Osteocyte (in vitro differentiated cells): ENCODE measurements around the gene DNAAF5. TPM values are rescaled to one million over a fixed set of nuclear protein-coding genes. Genes with fewer than 3 reads are reported as not detected.

Experiments used
- DNase-seq: peaks from one replicate; pipeline ENCODE4 v3.0.0; 2021; ENCODE audit warnings: mixed read lengths; ENCODE audit not compliant: unreplicated experiment; ENCODE audit errors: extremely low spot score
- H3K27ac Mint-ChIP-seq: one replicate; pipeline ENCODE4 v1.8.0; 2021; ENCODE audit warnings: mild to moderate bottlenecking, mixed read lengths; ENCODE audit not compliant: unreplicated experiment
- H3K27me3 Mint-ChIP-seq: one replicate; pipeline ENCODE4 v1.8.0; 2021; ENCODE audit warnings: mixed read lengths; ENCODE audit not compliant: unreplicated experiment
- H3K36me3 Mint-ChIP-seq: one replicate; pipeline ENCODE4 v1.8.0; 2021; ENCODE audit warnings: mixed read lengths; ENCODE audit not compliant: unreplicated experiment
- H3K4me1 Mint-ChIP-seq: one replicate; pipeline ENCODE4 v1.8.0; 2021; ENCODE audit warnings: mixed read lengths; ENCODE audit not compliant: unreplicated experiment
- H3K4me3 Mint-ChIP-seq: one replicate; pipeline ENCODE4 v1.8.0; 2021; ENCODE audit warnings: mild to moderate bottlenecking, moderate library complexity, mixed read lengths; ENCODE audit not compliant: unreplicated experiment
- H3K9me3 Mint-ChIP-seq: one replicate; pipeline ENCODE4 v1.8.0; 2021; ENCODE audit warnings: mixed read lengths; ENCODE audit not compliant: unreplicated experiment
- total RNA-seq: library from RNA; stranded (reverse); gene quantifications from 2 replicates; pipeline ENCODE4 v1.2.1, GENCODE V29; 2021
- TF ChIP-seq, protein P1 (sequence below): fragments of 200-600 bp; sonication (generic); IDR thresholded peaks from 2 replicates; pipeline ENCODE4 v1.5.0; 2021; ENCODE audit warnings: antibody characterized with exemption, mild to moderate bottlenecking, moderate library complexity

Gene DNAAF5
- total RNA-seq, 1 donor from 2014 or later = 28.1 TPM

DNA sequence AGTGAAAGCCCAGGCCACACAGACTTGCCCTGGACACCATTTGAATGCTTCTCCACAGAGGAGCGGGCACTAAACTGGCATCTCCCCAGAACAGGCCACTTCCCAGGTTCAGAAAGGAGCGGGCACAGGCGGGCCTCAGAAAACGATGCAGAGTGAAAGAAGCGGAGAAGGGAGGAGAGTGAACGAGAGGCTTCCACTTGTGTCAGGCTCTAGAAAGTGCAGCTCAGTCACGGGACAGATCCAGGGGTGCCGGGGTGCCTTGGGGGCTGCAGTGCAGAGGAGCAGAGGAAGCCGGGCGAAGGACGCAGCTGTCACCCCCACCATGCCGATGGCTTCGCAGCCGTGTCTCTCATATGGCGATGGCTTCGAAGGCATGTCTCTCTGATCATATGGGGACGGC lies 26.7 kb downstream of the DNAAF5 start:
- Mint-ChIP-seq H3K9me3 (no peaks in the 10 kb centered on the region), H3K27ac (no peak overlapping the region), H3K4me1 (no peaks in the 10 kb centered on the region), H3K36me3 (peaks cover 29% of the 10 kb centered on the region), H3K4me3 (no peak overlapping the region), H3K27me3 (no peaks in the 10 kb centered on the region)
- no peak for DNase-seq
- TF ChIP-seq, protein P1, sequence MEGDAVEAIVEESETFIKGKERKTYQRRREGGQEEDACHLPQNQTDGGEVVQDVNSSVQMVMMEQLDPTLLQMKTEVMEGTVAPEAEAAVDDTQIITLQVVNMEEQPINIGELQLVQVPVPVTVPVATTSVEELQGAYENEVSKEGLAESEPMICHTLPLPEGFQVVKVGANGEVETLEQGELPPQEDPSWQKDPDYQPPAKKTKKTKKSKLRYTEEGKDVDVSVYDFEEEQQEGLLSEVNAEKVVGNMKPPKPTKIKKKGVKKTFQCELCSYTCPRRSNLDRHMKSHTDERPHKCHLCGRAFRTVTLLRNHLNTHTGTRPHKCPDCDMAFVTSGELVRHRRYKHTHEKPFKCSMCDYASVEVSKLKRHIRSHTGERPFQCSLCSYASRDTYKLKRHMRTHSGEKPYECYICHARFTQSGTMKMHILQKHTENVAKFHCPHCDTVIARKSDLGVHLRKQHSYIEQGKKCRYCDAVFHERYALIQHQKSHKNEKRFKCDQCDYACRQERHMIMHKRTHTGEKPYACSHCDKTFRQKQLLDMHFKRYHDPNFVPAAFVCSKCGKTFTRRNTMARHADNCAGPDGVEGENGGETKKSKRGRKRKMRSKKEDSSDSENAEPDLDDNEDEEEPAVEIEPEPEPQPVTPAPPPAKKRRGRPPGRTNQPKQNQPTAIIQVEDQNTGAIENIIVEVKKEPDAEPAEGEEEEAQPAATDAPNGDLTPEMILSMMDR = no peak

GRCh38 chr7:754531-755412 lies 28.3 kb downstream of the DNAAF5 start:
- TF ChIP-seq, protein P1 = no peak
- Mint-ChIP-seq H3K36me3 (peaks cover 31% of the 10 kb centered on the region), H3K4me1 (no peaks in the 10 kb centered on the region), H3K9me3 (no peaks in the 10 kb centered on the region), H3K27me3 (no peaks in the 10 kb centered on the region), H3K4me3 (no peak overlapping the region), H3K27ac (no peak overlapping the region)
- no peak for DNase-seq

DNA sequence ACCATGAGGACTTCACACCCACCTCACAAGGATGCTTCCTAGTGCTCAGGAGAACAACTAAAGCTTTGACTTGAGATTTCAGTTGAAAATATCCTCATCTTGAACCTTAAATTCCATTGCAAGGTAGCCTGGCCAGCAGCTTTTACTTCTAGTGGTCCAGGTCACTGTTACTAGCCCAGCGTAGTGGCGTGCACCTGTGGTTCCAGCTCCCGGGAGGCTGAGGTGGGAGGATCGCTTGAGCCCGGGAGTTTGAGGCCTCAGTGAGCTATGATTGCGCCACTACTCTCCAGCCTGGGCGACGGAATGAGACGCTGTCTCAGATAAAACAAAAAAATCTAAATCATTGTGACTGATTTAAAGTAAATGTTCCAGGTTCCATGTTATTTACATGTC lies 28.9 kb downstream of the DNAAF5 start:
- TF ChIP-seq, protein P1 = no peak
- Mint-ChIP-seq H3K27me3 (no peaks in the 10 kb centered on the region), H3K4me1 (no peaks in the 10 kb centered on the region), H3K9me3 (no peaks in the 10 kb centered on the region), H3K36me3 (peaks cover 33% of the 10 kb centered on the region), H3K4me3 (no peak overlapping the region), H3K27ac (no peak overlapping the region)
- no peak for DNase-seq

GRCh38 chr7:756231-756927 lies 29.9 kb downstream of the DNAAF5 start:
- Mint-ChIP-seq H3K4me1 (no peaks in the 10 kb centered on the region), H3K27me3 (no peaks in the 10 kb centered on the region), H3K4me3 (no peak overlapping the region), H3K36me3 (peaks cover 34% of the 10 kb centered on the region), H3K27ac (no peak overlapping the region), H3K9me3 (no peaks in the 10 kb centered on the region)
- DNase-seq = no peak
- TF ChIP-seq, protein P1 = no peak

- TF ChIP-seq, protein P1 = no peak
- no peak overlapping the region for H3K27ac Mint-ChIP-seq
- no peaks in the 10 kb centered on the region for H3K27me3 Mint-ChIP-seq
- H3K9me3 Mint-ChIP-seq = no peaks in the 10 kb centered on the region
- no peak overlapping the region for H3K4me3 Mint-ChIP-seq
- peaks cover 32% of the 10 kb centered on the region for H3K36me3 Mint-ChIP-seq
- no peak for DNase-seq
- H3K4me1 Mint-ChIP-seq = no peaks in the 10 kb centered on the region
Measured at GRCh38 chr7:756928-757560, 30.5 kb downstream of the DNAAF5 start.
